NCI-H1436 treated with DMSO at 0.1 percent for 48 hours (cell line): ENCODE data around the gene SGSH.

Source experiments
- DNase-seq: peaks from one replicate; lab custom pipeline; 2025; lab: John Stamatoyannopoulos, UW

SGSH gene

DNA sequence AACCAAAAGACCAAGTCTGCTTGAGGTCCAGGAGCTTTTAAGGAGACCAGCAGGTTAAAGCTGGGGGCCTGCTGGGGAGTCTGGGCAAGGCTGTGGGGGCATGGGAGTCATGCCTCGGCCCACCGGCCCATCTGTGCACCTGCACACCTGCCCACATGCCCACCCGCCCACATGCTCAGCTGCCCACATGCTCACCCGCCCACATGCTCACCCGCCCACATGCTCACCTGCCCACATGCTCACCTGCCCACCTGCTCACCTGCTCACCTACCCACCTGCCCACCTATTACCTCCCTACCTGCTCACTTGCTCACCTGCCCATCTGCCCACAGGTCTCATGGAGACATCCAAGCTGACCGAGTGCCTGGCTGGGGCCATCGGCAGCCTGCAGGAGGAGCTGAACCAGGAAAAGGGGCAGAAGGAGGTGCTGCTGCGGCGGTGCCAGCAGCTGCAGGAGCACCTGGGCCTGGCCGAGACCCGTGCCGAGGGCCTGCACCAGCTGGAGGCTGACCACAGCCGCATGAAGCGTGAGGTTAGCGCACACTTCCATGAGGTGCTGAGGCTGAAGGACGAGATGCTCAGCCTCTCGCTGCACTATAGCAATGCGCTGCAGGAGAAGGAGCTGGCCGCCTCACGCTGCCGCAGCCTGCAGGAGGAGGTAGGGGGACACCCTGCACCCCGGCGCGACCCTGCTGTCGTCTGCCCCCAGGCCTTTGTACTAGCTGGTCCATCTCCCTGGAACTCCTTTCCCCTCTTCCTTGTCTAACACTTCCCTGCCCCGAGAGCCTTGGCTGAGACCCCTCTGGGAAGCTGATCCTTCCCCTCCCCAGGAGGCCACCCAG lies 36.3 kb downstream of the SGSH start:
- DNase-seq = no peak

DNA sequence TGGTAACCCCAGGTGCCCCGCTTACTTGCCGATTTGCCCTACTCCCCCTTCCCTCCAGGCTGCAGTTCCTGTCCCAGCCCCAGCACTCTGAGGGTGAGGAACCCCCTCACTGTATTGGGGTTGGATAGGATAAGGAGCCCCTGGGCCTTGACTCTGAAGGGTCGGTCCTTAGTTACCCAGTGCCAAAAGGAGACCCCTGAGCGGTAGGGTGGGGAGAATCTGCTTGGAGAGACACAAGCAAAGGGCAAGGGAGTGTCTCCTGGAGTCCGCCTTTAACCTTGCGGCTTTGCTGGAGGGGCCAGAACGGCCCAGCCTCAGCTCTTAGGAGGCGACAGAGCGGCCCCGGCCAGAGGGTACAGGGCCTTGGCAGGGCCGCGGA lies 37.3 kb downstream of the SGSH start:
- no peak for DNase-seq

DNA sequence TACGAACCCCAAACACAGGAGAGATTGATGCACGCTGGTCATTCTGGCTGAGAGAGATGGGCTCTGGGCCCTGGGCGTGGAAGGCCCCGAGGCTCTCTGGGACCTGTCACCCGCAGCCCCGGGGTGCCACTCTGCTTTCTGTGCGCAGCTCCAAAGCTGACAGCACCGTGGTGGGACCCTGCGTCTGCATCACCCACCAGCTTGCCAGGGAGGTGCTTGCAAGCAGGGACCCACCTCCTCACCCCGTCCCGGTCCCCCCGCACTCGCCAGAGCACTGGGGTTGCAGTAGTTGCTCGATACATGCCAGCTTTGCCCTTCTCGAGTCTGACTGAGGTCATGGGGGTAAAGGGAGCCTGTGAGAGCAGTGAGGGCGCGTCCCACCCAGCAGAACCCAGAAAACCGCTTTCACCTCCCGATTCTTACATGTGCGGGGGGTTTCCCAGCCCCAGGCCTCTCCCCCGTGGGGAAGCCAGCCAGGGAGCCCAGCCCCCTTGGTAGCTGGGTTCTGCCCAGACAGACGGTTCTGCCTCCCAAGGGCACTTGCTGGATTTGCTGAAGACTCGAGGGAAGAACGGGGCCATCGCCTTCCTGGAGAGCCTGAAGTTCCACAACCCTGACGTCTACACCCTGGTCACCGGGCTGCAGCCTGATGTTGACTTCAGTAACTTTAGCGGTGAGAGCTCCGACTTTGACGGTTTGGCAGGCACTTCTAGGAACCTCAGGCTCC lies 37.9 kb downstream of the SGSH start:
- DNase-seq = no peak

DNA sequence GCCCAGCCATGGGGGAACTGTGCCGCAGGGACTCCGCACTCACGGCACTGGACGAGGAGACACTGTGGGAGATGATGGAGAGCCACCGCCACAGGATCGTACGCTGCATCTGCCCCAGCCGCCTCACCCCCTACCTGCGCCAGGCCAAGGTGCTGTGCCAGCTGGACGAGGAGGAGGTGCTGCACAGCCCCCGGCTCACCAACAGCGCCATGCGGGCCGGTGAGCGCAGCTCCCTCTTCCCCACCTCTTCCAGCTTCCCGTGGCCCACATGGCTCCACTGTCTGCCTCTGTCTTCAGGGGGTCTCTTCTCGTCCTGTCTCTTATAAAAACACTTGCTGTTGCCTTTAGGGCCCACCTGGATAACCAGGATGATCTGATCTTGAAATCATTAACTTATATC lies 38.7 kb downstream of the SGSH start:
- DNase-seq = no peak

DNA sequence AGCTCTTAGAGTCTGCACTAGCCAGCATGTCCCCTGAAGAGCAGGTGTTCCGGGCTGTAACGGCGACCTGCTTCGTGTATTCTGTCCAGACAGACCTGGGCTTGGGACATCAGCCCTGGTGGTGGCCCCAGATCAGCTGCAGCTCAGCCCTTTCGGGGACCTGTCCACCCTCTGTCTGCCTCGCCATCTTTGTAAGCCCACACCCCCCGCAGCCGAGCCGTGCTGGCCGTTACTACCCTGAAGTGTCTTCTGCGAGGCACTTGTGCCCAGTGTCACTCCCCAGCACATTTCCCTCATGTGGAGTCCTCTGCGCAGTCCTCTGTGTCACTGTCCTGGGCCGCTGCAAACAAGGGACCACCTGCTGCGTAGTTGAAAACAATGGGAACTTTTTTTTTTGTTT lies 39.9 kb downstream of the SGSH start:
- DNase-seq = no peak

DNA sequence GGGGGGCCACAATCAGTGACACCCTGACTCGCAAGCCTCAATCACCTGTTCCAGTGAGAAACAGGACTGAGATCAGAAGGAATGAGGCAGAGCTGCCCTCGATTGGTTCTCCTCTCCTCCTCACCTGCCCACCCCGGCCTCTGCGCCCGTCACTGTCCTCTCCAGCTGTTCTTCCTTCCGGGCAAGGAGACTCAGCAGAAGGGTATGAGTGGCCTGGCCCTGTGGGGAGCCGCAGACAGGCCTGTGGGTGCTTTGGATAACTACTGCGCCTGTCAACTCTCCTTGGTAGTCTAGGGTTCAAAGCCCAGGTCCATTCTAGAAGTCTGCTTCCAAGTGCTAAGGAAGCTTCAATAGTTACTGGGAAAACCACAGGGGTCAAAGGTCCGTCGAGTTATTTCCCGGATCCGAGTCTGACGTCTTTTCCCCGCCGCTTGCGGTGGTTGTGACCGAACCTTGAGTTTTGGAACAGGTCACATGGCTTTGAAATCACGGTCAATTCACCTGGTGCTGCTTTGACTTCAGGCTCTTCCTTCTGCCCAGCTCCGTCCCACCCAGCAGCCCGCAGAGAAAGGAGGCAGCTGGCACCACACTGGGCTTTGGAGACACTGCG lies 42.0 kb downstream of the SGSH start:
- no peak for DNase-seq

DNA sequence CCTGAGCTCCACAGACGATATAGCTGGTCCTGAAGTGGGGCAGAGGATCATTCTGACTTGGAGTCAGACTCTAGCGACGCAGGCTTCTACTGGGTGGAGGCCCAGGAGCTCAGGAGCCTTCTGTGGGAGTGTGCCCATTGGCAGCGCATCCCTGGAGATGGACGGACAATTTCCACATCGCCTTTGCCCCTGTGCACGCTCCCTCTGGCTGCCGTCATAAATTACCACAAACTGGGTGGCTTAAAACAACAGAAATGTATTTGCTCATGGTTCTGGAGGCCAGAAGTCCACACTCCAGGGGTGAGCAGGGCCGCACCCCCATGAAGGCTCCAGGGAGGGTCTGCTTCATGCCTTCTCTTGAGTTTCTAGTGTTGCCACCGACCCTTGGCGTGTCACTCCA lies 43.4 kb downstream of the SGSH start:
- DNase-seq = no peak

DNA sequence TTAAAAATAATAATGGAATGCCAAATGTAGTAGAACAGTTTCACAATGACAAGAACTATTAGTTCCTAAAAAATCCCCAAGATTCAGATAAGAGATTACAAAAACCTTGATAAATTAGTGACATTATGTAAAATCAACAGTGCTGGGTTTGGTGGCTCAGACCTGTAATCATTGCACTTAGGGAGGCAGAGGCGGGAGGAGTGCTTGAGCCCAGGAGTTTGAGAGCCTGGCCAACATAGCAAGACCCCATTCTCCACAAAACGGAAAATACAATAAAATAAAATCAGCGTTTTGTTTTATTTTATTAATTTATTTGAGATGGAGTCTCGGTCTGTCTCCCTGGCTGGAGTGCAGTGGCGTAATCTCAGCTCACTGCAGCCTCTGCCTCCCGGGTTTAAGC lies 46.2 kb downstream of the SGSH start:
- no peak for DNase-seq

DNA sequence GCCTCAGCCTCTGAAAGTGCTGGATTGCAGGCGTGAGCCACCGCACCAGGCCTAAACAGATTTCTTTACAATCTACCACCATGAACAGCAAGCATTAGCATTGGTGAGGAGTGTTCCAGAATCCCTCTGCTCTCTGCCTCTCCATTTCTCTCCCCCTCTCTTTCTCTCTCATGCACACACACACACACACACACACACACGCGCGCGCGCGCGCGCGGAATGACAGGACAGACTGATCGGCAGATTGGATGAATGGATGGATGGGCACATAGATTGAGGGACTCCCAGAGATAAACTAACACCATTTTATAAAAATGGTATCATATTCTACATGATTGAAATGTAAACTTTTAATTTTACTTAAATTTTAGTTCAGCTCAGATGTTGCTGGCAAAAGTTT lies 47.0 kb downstream of the SGSH start:
- DNase-seq = no peak

DNA sequence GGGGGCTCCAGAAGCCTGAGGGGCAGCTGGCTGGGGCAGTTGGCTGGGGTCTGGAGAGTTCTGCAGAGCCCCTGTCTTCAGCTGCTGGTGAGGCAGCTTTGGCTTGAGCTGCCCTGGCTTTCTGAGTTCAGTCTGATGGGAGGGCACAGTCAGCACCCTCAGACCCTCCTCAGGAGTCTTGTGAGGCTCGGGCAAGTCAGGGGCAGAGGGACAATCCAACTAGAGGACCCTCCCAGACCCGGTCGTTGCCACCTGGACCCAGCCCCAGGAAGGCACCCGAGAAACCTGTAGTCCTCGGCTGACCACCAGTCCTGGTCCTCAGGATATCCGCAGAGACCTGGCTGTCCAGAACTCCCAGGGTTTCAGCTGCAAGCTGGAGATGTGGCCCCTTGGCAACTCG lies 48.5 kb downstream of the SGSH start:
- DNase-seq = no peak

DNA sequence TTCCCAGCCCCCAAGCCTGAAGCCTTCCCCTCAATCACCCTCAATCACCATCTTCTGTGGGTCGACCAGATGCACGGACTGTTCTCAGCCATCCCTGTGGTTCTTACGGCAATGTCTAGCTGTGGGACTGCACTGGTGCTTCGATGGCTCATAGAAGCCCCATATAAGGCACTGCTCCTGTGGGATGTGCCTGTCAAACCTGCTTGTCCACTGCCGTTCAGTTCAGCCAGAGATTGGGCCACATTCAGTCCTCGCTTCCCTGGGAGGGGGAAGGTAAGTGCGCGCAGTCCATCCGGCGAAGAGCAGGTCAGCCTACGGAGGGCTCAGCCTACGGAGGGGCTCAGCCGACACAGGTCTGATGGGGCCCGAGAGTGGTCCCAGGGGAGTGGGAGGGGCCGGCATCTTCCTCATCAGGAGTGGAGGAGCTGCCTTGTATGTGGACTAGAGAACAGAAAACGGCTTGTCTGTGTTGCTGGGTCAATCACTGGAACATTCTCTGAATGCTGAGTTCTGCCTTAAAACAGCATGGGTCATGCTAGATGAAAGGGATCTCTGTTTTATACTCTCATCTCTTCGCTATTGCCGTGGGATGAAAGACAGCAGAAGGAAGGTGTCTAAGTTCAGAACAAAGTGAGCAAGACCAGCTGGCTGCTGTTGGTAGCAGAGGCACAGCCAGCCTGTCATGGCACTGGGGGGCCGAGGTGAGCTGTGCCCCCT lies 50.2 kb downstream of the SGSH start, which contains the start of gene CARD14:
Gene CARD14 (plus strand): TSS at position 247 of the 717 bp plus-strand sequence. CDS start 11,409 bp downstream, outside the sequence.
- DNase-seq = no peak

DNA sequence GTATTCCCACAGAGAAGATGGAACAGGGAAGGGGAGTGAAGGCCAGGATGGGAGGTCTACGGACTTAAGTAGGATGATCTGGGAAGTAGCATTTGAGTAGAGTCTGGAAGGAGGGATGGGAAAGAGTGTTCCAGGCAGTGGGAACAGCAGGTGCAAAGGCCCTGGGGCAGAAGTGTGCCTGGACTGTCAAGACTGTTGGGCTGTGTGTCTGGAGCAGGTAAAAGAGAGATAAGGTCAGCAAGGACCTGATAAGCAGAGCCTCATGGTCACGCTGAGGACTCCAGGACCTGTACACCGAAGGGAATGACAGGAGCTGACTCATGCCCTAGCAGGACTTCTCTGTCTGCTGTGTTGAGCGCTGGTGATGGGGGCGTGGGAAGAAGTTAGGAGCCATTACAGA lies 51.0 kb downstream of the SGSH start:
- no peak for DNase-seq

DNA sequence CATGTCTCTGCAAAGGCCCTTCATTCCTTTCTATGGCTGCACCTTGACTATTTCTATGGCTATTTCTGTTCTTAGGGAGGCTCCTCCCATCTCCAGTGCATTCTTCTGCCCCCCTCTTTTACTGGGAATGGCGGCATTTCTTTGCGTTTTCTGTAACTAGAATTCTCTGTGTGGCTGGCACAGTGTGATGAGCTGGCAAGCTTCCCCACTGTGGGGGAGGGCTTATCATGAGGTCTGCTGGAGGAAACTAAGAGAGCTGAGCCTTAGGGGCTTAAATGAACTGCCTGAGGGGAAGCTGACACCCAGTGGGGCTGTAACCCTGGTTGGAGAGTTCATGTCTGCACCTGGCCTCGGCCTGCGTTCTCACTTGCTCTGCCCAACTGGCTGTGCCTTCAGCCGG lies 51.8 kb downstream of the SGSH start:
- DNase-seq = no peak

DNA sequence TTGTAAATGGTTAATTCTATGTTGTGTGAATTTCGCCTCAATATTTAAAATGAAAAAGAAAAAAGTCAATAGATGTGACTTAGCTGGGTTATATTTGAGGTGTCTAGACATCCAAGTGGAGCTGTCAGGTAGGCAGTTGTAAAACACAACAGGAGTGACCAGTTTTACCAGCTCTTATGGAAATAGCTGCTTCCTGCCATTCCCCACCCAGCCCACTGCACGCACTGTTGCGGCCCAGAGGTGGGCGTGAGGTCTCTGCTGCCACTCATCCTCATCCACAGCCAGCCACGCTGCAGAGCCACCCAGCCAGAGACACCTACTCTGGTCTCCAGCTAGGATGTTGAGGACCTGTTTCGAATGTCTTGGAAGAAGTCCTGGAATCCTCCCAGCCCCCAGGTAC lies 53.7 kb downstream of the SGSH start:
- no peak for DNase-seq

DNA sequence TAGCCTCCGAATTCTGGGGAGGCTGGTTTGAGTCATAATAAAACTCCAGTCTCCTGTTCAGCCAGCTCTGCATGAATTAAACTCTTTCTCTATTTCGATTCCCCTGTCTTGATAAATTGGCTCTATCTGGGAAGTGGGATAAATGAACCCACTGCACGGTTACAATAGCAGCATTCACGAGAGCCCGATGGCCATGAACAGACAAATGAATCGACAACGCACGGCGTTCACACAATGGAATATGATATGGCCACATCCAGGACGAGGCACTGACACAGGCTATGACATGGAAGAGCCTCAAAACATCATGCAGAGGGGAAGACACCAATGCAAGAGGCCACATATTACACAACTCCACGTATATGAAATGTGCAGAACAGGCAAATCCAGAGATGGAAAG lies 55.9 kb downstream of the SGSH start:
- no peak for DNase-seq

DNA sequence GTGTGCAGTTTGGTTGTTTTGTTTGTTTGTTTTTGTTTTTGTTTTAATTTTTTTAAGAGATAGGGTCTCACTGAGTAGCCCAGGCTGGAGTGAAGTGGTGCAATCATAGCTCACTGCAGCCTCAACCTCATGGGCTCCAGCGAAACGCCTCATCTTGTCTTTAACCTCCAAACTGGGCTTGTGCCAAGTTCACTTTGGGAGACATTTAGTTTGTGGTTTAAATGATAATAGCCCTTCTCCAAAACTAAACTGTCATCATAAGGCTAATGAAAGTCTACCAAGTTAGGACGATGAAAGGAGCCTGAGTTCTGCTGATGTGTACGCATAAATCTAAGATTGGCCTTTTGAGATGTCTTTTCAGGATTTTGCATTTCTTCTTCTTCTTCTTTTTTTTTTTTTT lies 56.8 kb downstream of the SGSH start:
- DNase-seq = no peak

DNA sequence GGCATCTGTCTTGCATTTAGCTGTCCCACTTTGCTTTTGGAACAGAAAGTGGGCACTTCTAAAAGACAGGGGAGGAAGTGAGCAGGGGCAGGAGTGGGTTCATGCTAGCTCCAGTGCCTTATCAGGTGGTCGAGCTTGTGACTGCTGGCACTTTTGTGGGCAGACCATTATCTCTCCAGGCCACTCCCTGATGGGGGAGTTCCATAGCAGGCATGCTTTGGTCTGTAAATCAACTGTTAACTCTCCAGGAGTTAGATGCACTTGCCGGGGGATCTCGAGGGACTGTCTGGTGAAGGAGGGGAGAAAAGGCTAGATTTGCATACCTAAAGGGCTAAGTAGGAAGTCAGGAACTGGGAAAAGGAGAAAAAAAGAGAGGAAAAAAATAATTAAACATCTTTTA lies 59.6 kb downstream of the SGSH start:
- DNase-seq = no peak
